Activated CD8-positive, alpha-beta memory T cell treated with anti-CD3 and anti-CD28 coated beads, Interleukin-2, amount 10 ng/mL, durations not matched to agents 7 days and 5 days (primary cell): ENCODE measurements around the gene PLA2G15. TPM values are rescaled to one million over a fixed set of nuclear protein-coding genes. Genes with fewer than 3 reads are reported as not detected.
A peak's percentile ranks its signal among the peaks of the same experiment; 100 is the strongest.

ENCODE experiments used
- ATAC-seq: fragments of 150-1000 bp; cut with Tn5 transposase; one replicate; pipeline ENCODE4 v1.10.0; 2021; ENCODE audit warnings: moderate library complexity
- CTCF ChIA-PET: fragments of 350-600 bp; sonication (Branson Sonifier 250); formaldehyde crosslinking; loops from one replicate; lab custom pipeline; 2021; ENCODE audit warnings: antibody characterized with exemption; lab: Charles Lee
- DNase-seq: peaks from one replicate; pipeline ENCODE4 v3.0.0-alpha.2; 2020
- H3K27ac Mint-ChIP-seq: one replicate; pipeline ENCODE4 v1.8.0; 2021; ENCODE audit warnings: mild to moderate bottlenecking, mixed read lengths
- H3K27me3 Mint-ChIP-seq: one replicate; pipeline ENCODE4 v1.8.0; 2021; ENCODE audit warnings: mixed read lengths
- H3K36me3 Mint-ChIP-seq: one replicate; pipeline ENCODE4 v1.8.0; 2021; ENCODE audit warnings: mild to moderate bottlenecking, mixed read lengths
- H3K4me1 Mint-ChIP-seq: one replicate; pipeline ENCODE4 v1.8.0; 2021; ENCODE audit warnings: mixed read lengths
- H3K4me3 Mint-ChIP-seq: one replicate; pipeline ENCODE4 v1.8.0; 2021; ENCODE audit warnings: mild to moderate bottlenecking, moderate library complexity, mixed read lengths
- H3K9me3 Mint-ChIP-seq: one replicate; pipeline ENCODE4 v1.8.0; 2022; ENCODE audit warnings: low read depth, mixed read lengths
- total RNA-seq, 2 experiments: library from RNA; stranded (reverse); gene quantifications; one replicate each; pipeline ENCODE4 v1.2.3, GENCODE V29; 2021

The PLA2G15 gene
- total RNA-seq, 2 experiments from 2014 or later: 8.4 to 9.3 TPM

- CTCF ChIA-PET: interaction anchor here (1.4 to 2.1 kb wide), 2 partner anchors 26 to 27 kb away, joined by 3 to 8 read pairs; no protein-coding TSS in a partner anchor
These were observed 9.9 kb upstream of the PLA2G15 start for GRCh38 chr16:68235108-68235886.

GRCh38 chr16:68235887-68236136 is 9.4 kb upstream of the PLA2G15 start, which contains the start of gene ESRP2:
ESRP2 (minus strand) TSS chr16:68236127; CDS start chr16:68236045, 82 bp downstream.
- Mint-ChIP-seq H3K36me3 (no peaks in the 10 kb centered on the region), H3K4me3 (peak within 1 kb of the TSS; percentile 82), H3K27ac (no peak within 1 kb of the TSS), H3K27me3 (peaks cover 8% of the 10 kb centered on the region), H3K4me1 (peaks cover 34% of the 10 kb centered on the region), H3K9me3 (no peaks in the 10 kb centered on the region)
- CTCF ChIA-PET: interaction anchor here (2.1 kb wide), 1 partner anchor 26 kb away, joined by 8 read pairs; no protein-coding TSS in a partner anchor
- ATAC-seq (no peak), DNase-seq (no peak)

More at GRCh38 chr16:68235108-68235886, 9.9 kb upstream of the PLA2G15 start:
- DNase-seq (no peak), ATAC-seq (no peak)
- Mint-ChIP-seq H3K27ac (no peak overlapping the region), H3K27me3 (peaks cover 8% of the 10 kb centered on the region), H3K9me3 (no peaks in the 10 kb centered on the region), H3K4me3 (no peak overlapping the region), H3K4me1 (peaks cover 34% of the 10 kb centered on the region), H3K36me3 (no peaks in the 10 kb centered on the region)

- Mint-ChIP-seq H3K9me3 (no peaks in the 10 kb centered on the region), H3K27ac (no peak overlapping the region), H3K27me3 (peaks cover 8% of the 10 kb centered on the region), H3K36me3 (no peaks in the 10 kb centered on the region), H3K4me3 (peak overlapping the region; percentile 82), H3K4me1 (peaks cover 34% of the 10 kb centered on the region)
- CTCF ChIA-PET: interaction anchor here (1.4 to 2.1 kb wide), 6 partner anchors 8 to 420 kb away, joined by 3 to 10 read pairs (median 6); partner anchors contain the start of genes PLA2G15 and SLC7A6
- ATAC-seq: peak; percentile 2
- no peak for DNase-seq
These were observed 8.9 kb upstream of the PLA2G15 start for GRCh38 chr16:68236137-68236825.

GRCh38 chr16:68236826-68237242 is 8.3 kb upstream of the PLA2G15 start:
- H3K4me3 Mint-ChIP-seq: peak overlapping the region; percentile 82
- DNase-seq: no peak
- ATAC-seq: no peak
- H3K9me3 Mint-ChIP-seq: no peaks in the 10 kb centered on the region
- CTCF ChIA-PET: interaction anchor here (1.4 to 2.1 kb wide), 6 partner anchors 8 to 420 kb away, joined by 3 to 10 read pairs (median 6); partner anchors contain the start of genes PLA2G15 and SLC7A6
- peak overlapping the region; percentile 24 for H3K27ac Mint-ChIP-seq
- H3K4me1 Mint-ChIP-seq: peaks cover 34% of the 10 kb centered on the region
- H3K27me3 Mint-ChIP-seq: peaks cover 8% of the 10 kb centered on the region
- H3K36me3 Mint-ChIP-seq: no peaks in the 10 kb centered on the region

GRCh38 chr16:68237243-68238028 is 7.7 kb upstream of the PLA2G15 start:
- Mint-ChIP-seq H3K27me3 (peaks cover 8% of the 10 kb centered on the region), H3K9me3 (no peaks in the 10 kb centered on the region), H3K4me3 (peak overlapping the region; percentile 82), H3K4me1 (peaks cover 34% of the 10 kb centered on the region), H3K27ac (peak overlapping the region; percentile 90), H3K36me3 (no peaks in the 10 kb centered on the region)
- ATAC-seq: peak; percentile 84
- CTCF ChIA-PET: interaction anchor here (0.8 to 2.1 kb wide), 9 partner anchors 8 to 421 kb away, joined by 3 to 10 read pairs (median 4); partner anchors contain the start of genes PLA2G15 and SLC7A6
- peak; percentile 94 for DNase-seq

- Mint-ChIP-seq H3K36me3 (no peaks in the 10 kb centered on the region), H3K4me3 (peak overlapping the region; percentile 82), H3K27me3 (peaks cover 8% of the 10 kb centered on the region), H3K4me1 (peaks cover 31% of the 10 kb centered on the region), H3K9me3 (no peaks in the 10 kb centered on the region), H3K27ac (peak overlapping the region; percentile 90)
- DNase-seq (no peak), ATAC-seq (peak; percentile 28)
- CTCF ChIA-PET: interaction anchor here (0.6 to 2.1 kb wide), 11 partner anchors 7 to 302 kb away, joined by 3 to 14 read pairs (median 4); partner anchors contain the start of genes PLA2G15, PRMT7, SLC7A6 and SLC7A6OS
These were observed 7.2 kb upstream of the PLA2G15 start for GRCh38 chr16:68238029-68238345.

- peaks cover 40% of the 10 kb centered on the region for H3K4me1 Mint-ChIP-seq
- H3K9me3 Mint-ChIP-seq: no peaks in the 10 kb centered on the region
- no peak for DNase-seq
- H3K4me3 Mint-ChIP-seq: no peak overlapping the region
- CTCF ChIA-PET: interaction anchor here (0.9 to 6.4 kb wide), 3 partner anchors 9 to 86 kb away, joined by 4 to 35 read pairs (median 15); no protein-coding TSS in a partner anchor
- no peak for ATAC-seq
- H3K27ac Mint-ChIP-seq: no peak overlapping the region
- H3K36me3 Mint-ChIP-seq: no peaks in the 10 kb centered on the region
- H3K27me3 Mint-ChIP-seq: peaks cover under 1% of the 10 kb centered on the region
These were observed 3.1 kb upstream of the PLA2G15 start for GRCh38 chr16:68242085-68242484.

GRCh38 chr16:68242926-68243858 is 2.0 kb upstream of the PLA2G15 start:
- Mint-ChIP-seq H3K36me3 (no peaks in the 10 kb centered on the region), H3K27ac (no peak overlapping the region), H3K27me3 (no peaks in the 10 kb centered on the region), H3K9me3 (no peaks in the 10 kb centered on the region), H3K4me1 (peaks cover 32% of the 10 kb centered on the region), H3K4me3 (no peak overlapping the region)
- DNase-seq (no peak), ATAC-seq (no peak)
- CTCF ChIA-PET: interaction anchor here (0.7 to 6.4 kb wide), 6 partner anchors 8 to 888 kb away, joined by 3 to 56 read pairs (median 4); partner anchors contain the start of gene SLC7A6

GRCh38 chr16:68244481-68244902 is 681 bp upstream of the PLA2G15 start:
- no peak for ATAC-seq
- no peaks in the 10 kb centered on the region for H3K27me3 Mint-ChIP-seq
- DNase-seq: no peak
- H3K27ac Mint-ChIP-seq: peak overlapping the region; percentile 85
- CTCF ChIA-PET: interaction anchor here (1.0 to 6.4 kb wide), 7 partner anchors 7 to 887 kb away, joined by 3 to 56 read pairs (median 5); partner anchors contain the start of genes PRMT7, SLC7A6 and SLC7A6OS
- H3K4me1 Mint-ChIP-seq: peaks cover 25% of the 10 kb centered on the region
- no peaks in the 10 kb centered on the region for H3K9me3 Mint-ChIP-seq
- peak overlapping the region; percentile 96 for H3K4me3 Mint-ChIP-seq
- peaks cover 3% of the 10 kb centered on the region for H3K36me3 Mint-ChIP-seq

- DNase-seq (no peak), ATAC-seq (no peak)
- Mint-ChIP-seq H3K27ac (no peak overlapping the region), H3K27me3 (no peaks in the 10 kb centered on the region), H3K36me3 (peaks cover 5% of the 10 kb centered on the region), H3K9me3 (no peaks in the 10 kb centered on the region), H3K4me3 (peak overlapping the region; percentile 96), H3K4me1 (peaks cover 21% of the 10 kb centered on the region)
- CTCF ChIA-PET: interaction anchor here (1.2 to 6.4 kb wide), 4 partner anchors 9 to 82 kb away, joined by 3 to 56 read pairs (median 21); partner anchors contain the start of gene SLC7A6
These were observed 948 bp downstream of the PLA2G15 start for GRCh38 chr16:68246121-68246520.

GRCh38 chr16:68246666-68247065 is 1.5 kb downstream of the PLA2G15 start:
- Mint-ChIP-seq H3K9me3 (no peaks in the 10 kb centered on the region), H3K4me3 (peak overlapping the region; percentile 96), H3K27me3 (no peaks in the 10 kb centered on the region), H3K4me1 (peaks cover 21% of the 10 kb centered on the region), H3K27ac (no peak overlapping the region), H3K36me3 (peaks cover 5% of the 10 kb centered on the region)
- no peak for ATAC-seq
- no peak for DNase-seq
- CTCF ChIA-PET: interaction anchor here (1.2 to 3.9 kb wide), 3 partner anchors 10 to 65 kb away, joined by 3 to 56 read pairs (median 7); partner anchors contain the start of gene SLC7A6
